BJ (cell line): ENCODE measurements around the gene RELL2. TPM values are rescaled to one million over a fixed set of nuclear protein-coding genes. Genes with fewer than 3 reads are reported as not detected.
A peak's percentile ranks its signal among the peaks of the same experiment; 100 is the strongest.

Source experiments
- CTCF ChIA-PET: fragments of 350-600 bp; formaldehyde crosslinking; extraction: SDS; loops from one replicate; lab custom pipeline; 2021; ENCODE audit warnings: antibody characterized with exemption, inconsistent platforms; lab: Yijun Ruan, JAX
- POLR2A ChIA-PET: fragments of 300-600 bp; sonication (Branson Sonifier 250); formaldehyde crosslinking; extraction: SDS; loops from one replicate; lab custom pipeline; 2021; ENCODE audit warnings: antibody characterized with exemption; lab: Charles Lee
- DNase-seq: peaks from one replicate; pipeline ENCODE4 v3.0.0-alpha.2; 2011; ENCODE audit warnings: low read depth
- H3K27me3 ChIP-seq: 2 replicates; pipeline ENCODE4 v1.6.0; 2011; ENCODE audit warnings: low read length; ENCODE audit not compliant: control insufficient read depth, insufficient read depth
- H3K36me3 ChIP-seq: 2 replicates; pipeline ENCODE4 v1.5.1; 2011; ENCODE audit warnings: low read length; ENCODE audit not compliant: control insufficient read depth, insufficient read depth
- H3K4me3 ChIP-seq: 2 replicates; pipeline ENCODE4 v1.5.1; 2011; ENCODE audit warnings: low read depth, mild to moderate bottlenecking, control low read depth, low read length
- polyA plus RNA-seq: library from polyadenylated mRNA; depleted of rRNA; stranded (reverse); fragments of >200 nt; gene quantifications from 2 replicates; pipeline ENCODE4 v1.2.3, GENCODE V29; 2011
- TF ChIP-seq, protein P1 (sequence below): IDR thresholded peaks from 2 replicates; pipeline ENCODE4 v1.5.1; 2011; ENCODE audit warnings: low read depth, mild to moderate bottlenecking, control low read depth, inconsistent platforms, low read length, moderate library complexity; ENCODE audit not compliant: insufficient read depth

Gene RELL2
- polyA plus RNA-seq, 1 experiment: 5.0 TPM

DNA sequence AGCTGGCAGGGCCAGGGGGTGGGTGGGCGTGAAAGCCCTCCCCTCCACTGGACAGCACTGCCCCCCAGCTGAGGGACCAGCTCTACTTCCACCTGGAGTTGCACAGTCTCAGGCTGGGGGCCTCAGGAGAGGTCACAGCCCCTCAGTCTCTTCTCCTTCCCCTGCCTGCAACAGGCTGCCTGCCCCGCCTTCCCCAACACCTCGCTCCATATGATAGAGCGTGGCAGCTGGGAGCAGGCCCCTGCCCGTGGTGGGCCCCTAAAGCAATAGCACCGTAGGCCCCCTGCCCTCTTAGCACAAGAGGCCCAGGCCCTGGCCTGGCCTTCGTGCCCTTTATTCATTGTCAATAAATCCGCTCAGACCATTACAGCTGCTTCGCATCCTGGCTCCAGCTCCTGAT lies 3.9 kb downstream of the RELL2 start:
- POLR2A ChIA-PET: no interaction called here
- H3K4me3 ChIP-seq: no peak overlapping the region
- CTCF ChIA-PET: interaction anchor here (1.4 to 7.0 kb wide), 2 partner anchors 22 to 48 kb away, joined by 4 to 30 read pairs; partner anchors contain the start of gene DIAPH1
- H3K36me3 ChIP-seq: peaks cover 22% of the 10 kb centered on the region
- no peaks in the 10 kb centered on the region for H3K27me3 ChIP-seq
- TF ChIP-seq, protein P1, sequence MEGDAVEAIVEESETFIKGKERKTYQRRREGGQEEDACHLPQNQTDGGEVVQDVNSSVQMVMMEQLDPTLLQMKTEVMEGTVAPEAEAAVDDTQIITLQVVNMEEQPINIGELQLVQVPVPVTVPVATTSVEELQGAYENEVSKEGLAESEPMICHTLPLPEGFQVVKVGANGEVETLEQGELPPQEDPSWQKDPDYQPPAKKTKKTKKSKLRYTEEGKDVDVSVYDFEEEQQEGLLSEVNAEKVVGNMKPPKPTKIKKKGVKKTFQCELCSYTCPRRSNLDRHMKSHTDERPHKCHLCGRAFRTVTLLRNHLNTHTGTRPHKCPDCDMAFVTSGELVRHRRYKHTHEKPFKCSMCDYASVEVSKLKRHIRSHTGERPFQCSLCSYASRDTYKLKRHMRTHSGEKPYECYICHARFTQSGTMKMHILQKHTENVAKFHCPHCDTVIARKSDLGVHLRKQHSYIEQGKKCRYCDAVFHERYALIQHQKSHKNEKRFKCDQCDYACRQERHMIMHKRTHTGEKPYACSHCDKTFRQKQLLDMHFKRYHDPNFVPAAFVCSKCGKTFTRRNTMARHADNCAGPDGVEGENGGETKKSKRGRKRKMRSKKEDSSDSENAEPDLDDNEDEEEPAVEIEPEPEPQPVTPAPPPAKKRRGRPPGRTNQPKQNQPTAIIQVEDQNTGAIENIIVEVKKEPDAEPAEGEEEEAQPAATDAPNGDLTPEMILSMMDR: no peak
- no peak for DNase-seq

GRCh38 chr5:141641634-141642267 lies 5.0 kb downstream of the RELL2 start:
- H3K4me3 ChIP-seq: no peak overlapping the region
- H3K36me3 ChIP-seq: peaks cover 31% of the 10 kb centered on the region
- no peak for DNase-seq
- TF ChIP-seq, protein P1: peak; percentile 44
- ChIA-PET POLR2A (no interaction called here), CTCF (interaction anchor here (0.7 to 7.0 kb wide), 7 partner anchors 10 to 49 kb away, joined by 3 to 30 read pairs (median 5); partner anchors contain the start of genes DIAPH1 and FCHSD1)
- no peaks in the 10 kb centered on the region for H3K27me3 ChIP-seq

DNA sequence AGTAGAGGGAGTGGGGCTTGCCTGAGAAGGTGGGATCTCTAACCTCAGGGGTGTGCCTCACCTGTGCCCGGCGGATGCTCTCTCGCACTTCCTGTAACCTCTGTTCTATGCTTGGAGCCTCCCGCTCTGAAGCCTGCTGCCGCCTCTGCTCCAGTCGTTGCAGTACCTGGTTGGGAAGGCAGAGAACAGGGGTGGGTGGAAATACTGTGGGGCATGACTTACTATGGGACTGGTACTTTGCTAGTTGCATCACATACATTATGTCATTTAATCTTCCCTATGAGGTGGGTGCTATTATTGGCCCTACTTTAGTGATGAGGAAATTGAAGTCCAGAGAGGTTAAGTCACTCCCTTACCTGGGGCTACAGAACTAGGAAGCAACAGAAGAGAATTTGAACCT lies 9.2 kb downstream of the RELL2 start:
- Histone ChIP-seq H3K4me3 (no peak overlapping the region), H3K27me3 (no peaks in the 10 kb centered on the region), H3K36me3 (peaks cover 39% of the 10 kb centered on the region)
- POLR2A ChIA-PET: no interaction called here
- TF ChIP-seq, protein P1: no peak
- no peak for DNase-seq
- CTCF ChIA-PET: interaction anchor here (1.1 to 7.0 kb wide), 3 partner anchors 19 to 54 kb away, joined by 4 to 30 read pairs (median 4); partner anchors contain the start of gene DIAPH1

GRCh38 chr5:141647242-141647641 lies 10.4 kb downstream of the RELL2 start:
- Histone ChIP-seq H3K27me3 (no peaks in the 10 kb centered on the region), H3K36me3 (peaks cover 38% of the 10 kb centered on the region), H3K4me3 (no peak overlapping the region)
- ChIA-PET POLR2A (no interaction called here), CTCF (interaction anchor here (1.0 to 7.0 kb wide), 3 partner anchors 18 to 55 kb away, joined by 3 to 30 read pairs (median 4); partner anchors contain the start of gene DIAPH1)
- no peak for DNase-seq
- TF ChIP-seq, protein P1: no peak

DNA sequence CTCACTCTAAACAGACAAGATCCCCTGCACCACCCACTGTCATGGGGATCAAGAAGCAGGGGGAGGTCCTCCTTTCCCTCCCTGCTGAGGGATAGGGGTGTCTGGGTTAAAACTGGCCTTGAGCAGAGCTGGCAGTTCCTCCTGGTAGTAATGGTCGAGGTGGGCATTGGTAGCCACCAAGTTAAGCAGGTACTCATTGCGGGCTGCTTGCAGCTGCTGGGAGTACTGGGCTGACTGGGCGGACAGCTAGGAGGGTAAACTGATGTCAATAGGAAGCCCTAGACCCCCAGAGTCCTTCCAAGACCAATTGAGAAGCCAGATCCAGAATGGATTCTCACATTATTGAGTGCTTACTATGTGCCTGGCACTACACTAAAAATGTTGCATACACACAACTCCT lies 11.1 kb downstream of the RELL2 start:
- POLR2A ChIA-PET: no interaction called here
- Histone ChIP-seq H3K36me3 (peaks cover 36% of the 10 kb centered on the region), H3K4me3 (no peak overlapping the region), H3K27me3 (no peaks in the 10 kb centered on the region)
- no peak for DNase-seq
- TF ChIP-seq, protein P1: no peak
- CTCF ChIA-PET: interaction anchor here (1.0 kb wide), 1 partner anchor 17 kb away, joined by 3 read pairs; no protein-coding TSS in a partner anchor
